DND-41 (cell line): ENCODE measurements around the gene FUBP3.

Experiments used
- EZH2 ChIP-seq: IDR thresholded peaks from 3 replicates; pipeline ENCODE4 v1.6.1; 2012; ENCODE audit warnings: borderline replicate concordance, low read depth, mild to moderate bottlenecking, moderate library complexity, low read length, inconsistent platforms; ENCODE audit not compliant: severe bottlenecking
- TF ChIP-seq, protein P1 (sequence below): IDR thresholded peaks from 2 replicates; pipeline ENCODE4 v1.5.1; 2012; ENCODE audit warnings: borderline replicate concordance, low read length, moderate library complexity, mild to moderate bottlenecking; ENCODE audit not compliant: poor library complexity, severe bottlenecking; ENCODE audit errors: extremely low read depth

GRCh38 chr9:130666393-130667119, 87.2 kb downstream of the FUBP3 start:
- TF ChIP-seq, protein P1, sequence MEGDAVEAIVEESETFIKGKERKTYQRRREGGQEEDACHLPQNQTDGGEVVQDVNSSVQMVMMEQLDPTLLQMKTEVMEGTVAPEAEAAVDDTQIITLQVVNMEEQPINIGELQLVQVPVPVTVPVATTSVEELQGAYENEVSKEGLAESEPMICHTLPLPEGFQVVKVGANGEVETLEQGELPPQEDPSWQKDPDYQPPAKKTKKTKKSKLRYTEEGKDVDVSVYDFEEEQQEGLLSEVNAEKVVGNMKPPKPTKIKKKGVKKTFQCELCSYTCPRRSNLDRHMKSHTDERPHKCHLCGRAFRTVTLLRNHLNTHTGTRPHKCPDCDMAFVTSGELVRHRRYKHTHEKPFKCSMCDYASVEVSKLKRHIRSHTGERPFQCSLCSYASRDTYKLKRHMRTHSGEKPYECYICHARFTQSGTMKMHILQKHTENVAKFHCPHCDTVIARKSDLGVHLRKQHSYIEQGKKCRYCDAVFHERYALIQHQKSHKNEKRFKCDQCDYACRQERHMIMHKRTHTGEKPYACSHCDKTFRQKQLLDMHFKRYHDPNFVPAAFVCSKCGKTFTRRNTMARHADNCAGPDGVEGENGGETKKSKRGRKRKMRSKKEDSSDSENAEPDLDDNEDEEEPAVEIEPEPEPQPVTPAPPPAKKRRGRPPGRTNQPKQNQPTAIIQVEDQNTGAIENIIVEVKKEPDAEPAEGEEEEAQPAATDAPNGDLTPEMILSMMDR, result no peak
- TF ChIP-seq EZH2, result no peak
